ENCODE results near the gene CHEK2.
"Not testable (repeated sequence)": the region's sequence is repeated elsewhere in the genome, so short reads cannot be mapped to it uniquely, and the experiment has no call there.

CHEK2 gene

DNA sequence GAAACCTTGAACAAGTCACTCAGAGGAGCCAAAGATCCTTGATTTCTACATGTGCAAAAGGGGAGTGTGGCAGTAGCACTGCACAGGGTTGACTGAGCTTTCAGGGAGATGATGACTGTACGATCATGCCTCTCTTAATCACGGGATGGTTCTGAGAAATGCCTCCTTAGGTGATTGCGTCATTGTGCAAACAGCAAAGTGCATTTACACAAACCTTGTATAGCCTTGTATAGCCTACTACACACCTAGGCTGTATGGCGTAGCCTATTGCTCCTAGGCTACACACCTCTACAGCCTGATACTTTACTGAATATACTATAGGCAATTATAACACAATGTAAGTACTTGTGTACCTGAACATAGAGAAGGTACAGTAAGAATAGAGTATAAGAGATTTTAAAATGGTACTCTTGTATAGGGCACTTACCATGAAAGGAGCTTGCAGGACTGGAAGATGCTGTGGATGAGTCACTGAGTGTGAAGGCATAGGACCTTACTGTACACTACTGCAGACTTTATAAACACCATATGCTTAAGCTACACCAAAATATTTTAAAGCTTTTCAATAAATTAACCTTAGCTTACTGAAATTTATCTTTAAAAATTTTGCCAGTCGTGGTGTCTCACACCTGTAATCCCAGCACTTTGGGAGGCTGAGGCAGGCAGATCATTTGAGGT lies 60.7 kb downstream of the CHEK2 start:
- H3K4me3 Mint-ChIP-seq, result peak overlapping the region; percentile 62
- peaks cover 42% of the 10 kb centered on the region for H3K27me3 Mint-ChIP-seq
- H3K27ac Mint-ChIP-seq; H3K9me3 Mint-ChIP-seq (ENCODE audit: low read depth); H3K36me3 Mint-ChIP-seq; H3K4me1 Mint-ChIP-seq (ENCODE audit: low read depth): not testable (repeated sequence)

DNA sequence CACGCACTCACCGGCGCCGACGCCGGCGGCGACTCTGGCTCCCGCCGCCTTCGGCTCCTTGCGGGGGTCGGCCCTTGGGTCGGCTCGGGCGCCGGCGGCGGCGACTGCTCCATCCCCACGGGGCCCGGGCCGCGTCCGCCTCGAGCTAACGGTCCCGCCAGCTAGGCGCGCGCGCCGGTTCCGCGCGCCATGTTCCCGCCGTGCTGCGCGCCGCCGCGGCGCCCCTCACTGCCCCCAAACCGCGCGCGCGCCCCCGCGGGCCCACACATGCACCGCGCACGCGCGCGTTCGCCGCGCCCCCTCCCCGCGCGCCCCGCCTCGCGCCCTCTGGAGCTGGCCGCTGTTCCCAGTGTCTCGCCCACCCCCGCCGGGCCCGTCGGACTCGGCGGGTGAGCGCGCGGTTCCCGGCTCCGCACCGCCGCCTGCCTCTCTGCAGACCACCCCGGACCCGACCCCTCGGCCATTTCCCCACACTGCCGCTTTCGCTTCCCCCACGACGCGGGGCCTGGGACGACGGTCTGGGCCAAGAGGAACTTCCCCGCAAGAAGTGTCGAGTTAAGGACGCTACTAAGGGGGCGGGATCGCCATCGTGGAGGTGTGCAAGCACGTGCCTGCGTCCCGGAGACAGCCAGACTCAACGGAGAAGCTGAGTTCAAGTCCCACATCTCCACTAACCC lies 61.9 kb downstream of the CHEK2 start, which contains the start of gene TTC28:
Gene TTC28 (minus strand): TSS at position 230 of the 677 bp plus-strand sequence. CDS start 117 bp downstream, at position 113.
- H3K4me3 Mint-ChIP-seq, result peak within 1 kb of the TSS; percentile 85
- H3K4me1 Mint-ChIP-seq (ENCODE audit: low read depth), result peaks cover 12% of the 10 kb centered on the region
- H3K27ac Mint-ChIP-seq; H3K9me3 Mint-ChIP-seq (ENCODE audit: low read depth); H3K36me3 Mint-ChIP-seq: not testable (repeated sequence)
- peaks cover 40% of the 10 kb centered on the region for H3K27me3 Mint-ChIP-seq

DNA sequence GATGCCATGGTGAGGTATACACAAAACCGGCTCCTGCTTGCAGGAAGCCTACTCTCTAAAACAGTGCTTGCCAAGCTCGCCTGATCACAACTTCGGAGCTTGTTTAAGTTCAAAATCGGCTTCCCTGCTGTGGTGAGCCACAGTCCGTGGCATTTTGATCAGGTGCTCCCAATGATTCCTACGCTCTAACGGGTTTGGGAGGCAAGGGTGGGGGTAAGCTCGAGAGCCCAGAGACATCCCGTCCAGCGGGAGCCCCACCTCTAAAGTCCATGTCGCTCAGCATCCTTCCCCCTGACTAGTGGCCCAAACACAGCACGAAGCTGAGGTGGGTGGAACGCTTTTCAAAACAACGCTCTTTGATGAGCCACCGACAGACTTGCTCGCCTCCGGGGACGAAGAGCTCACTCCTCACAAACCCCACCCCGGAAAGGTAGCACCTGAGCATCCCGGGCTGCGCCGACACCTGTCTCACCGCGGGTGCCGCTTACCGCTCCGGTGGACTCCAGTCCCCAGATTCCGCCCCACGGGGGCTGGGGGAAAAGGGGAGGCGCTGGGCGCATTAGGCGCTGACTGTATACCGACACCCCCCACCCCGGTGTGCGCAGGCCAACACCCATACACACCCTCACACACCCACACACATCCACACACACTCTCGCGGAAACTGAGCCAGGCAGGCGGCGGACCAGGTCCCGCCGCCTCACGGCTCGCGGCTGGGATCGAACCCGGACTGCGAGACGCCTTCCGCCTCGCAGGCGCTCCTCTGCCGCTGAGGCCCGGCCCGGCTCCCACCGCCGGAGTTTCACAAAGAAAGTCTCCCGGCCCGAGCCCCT lies 62.6 kb downstream of the CHEK2 start:
- H3K9me3 Mint-ChIP-seq (ENCODE audit: low read depth); H3K36me3 Mint-ChIP-seq; H3K27ac Mint-ChIP-seq: not testable (repeated sequence)
- Mint-ChIP-seq H3K4me3 (peak overlapping the region; percentile 70), H3K27me3 (peaks cover 45% of the 10 kb centered on the region), H3K4me1 (ENCODE audit: low read depth) (peaks cover 18% of the 10 kb centered on the region)

DNA sequence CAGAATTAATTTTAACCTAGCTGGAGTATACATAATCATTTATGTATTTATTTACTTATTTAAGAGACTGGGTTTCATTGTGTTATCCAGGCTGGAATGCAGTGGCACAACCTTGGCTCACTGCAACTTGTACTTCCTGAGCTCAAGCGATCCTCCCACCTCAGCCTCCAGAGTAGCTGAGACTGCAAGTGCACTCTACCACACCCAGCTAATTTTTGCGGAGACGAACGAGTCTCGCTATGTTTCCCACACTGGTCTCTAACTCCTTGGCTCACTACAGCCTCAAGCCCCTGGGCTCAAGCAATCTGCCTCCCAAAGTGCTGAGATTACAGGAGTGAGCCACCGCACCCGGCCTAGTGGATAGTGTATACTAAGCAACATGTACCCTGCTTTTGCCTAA lies 63.5 kb downstream of the CHEK2 start:
- Mint-ChIP-seq H3K4me3 (peak overlapping the region; percentile 13), H3K27me3 (peaks cover 46% of the 10 kb centered on the region), H3K4me1 (ENCODE audit: low read depth) (peaks cover 25% of the 10 kb centered on the region)
- H3K36me3 Mint-ChIP-seq; H3K9me3 Mint-ChIP-seq (ENCODE audit: low read depth); H3K27ac Mint-ChIP-seq: not testable (repeated sequence)

DNA sequence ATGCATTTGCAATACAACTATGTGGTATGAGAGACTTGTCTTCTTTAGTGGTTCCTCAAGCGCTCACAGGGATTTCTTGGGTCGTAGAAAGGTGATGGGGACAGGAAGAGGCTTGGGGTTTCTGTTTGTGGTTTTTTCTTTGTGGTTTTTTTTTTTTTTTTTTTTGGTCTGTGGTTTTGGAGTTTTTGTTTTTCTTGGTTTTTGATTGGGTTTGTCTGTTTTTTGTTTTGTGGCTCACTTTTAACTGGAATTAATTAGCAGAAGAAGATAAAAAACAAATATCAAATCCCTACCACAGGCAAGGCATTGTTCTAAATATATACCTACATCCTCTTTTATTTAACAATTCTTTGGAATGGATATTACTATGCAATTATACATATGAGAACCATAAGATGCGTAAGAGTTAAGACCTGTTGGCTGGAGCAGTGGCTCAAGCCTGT lies 67.5 kb downstream of the CHEK2 start:
- no peaks in the 10 kb centered on the region for H3K9me3 Mint-ChIP-seq (ENCODE audit: low read depth)
- H3K27me3 Mint-ChIP-seq, result peaks cover 38% of the 10 kb centered on the region
- no peaks in the 10 kb centered on the region for H3K36me3 Mint-ChIP-seq
- peak overlapping the region; percentile 92 for H3K27ac Mint-ChIP-seq
- peak overlapping the region; percentile 40 for H3K4me3 Mint-ChIP-seq
- peaks cover 28% of the 10 kb centered on the region for H3K4me1 Mint-ChIP-seq (ENCODE audit: low read depth)

DNA sequence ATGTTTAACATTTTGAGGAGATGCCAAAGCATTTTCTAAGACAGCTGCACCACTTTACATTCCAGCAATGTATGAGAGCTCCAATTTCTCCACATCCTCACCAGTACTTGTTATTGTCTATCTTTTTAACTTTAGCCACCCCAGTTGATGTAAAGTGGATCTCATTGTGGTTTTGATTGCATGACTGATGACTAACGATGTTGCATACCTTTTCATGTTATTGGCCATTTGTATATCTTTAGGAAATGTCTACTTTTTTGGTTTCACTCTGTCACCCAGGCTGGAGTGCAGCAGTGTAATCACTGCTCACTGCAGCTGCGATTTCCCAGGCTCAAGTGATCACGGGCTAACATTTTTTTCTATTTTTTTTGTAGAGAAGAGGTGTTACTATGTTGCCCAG lies 70.9 kb downstream of the CHEK2 start:
- peaks cover 29% of the 10 kb centered on the region for H3K27me3 Mint-ChIP-seq
- no peak overlapping the region for H3K4me3 Mint-ChIP-seq
- peaks cover 25% of the 10 kb centered on the region for H3K4me1 Mint-ChIP-seq (ENCODE audit: low read depth)
- no peak overlapping the region for H3K27ac Mint-ChIP-seq
- no peaks in the 10 kb centered on the region for H3K9me3 Mint-ChIP-seq (ENCODE audit: low read depth)
- H3K36me3 Mint-ChIP-seq, result no peaks in the 10 kb centered on the region

DNA sequence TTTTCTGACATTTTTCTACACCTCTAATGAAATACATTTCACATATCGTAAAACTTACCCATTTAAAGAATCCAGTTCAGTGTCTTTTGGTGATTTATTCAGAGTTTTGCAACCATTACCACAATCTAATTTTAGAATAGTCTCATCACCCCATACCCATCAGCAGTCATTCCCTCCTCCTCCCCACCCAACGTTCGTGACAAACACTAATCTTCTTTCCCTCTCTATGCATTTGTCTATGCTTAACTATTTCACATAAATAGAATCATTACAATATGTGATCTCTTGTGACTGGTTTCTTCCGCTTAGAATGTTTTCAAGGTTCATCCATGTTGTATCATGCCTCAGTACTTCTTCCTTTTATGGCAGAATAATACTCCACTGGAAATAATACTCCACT lies 71.5 kb downstream of the CHEK2 start:
- H3K4me1 Mint-ChIP-seq (ENCODE audit: low read depth), result peaks cover 22% of the 10 kb centered on the region
- no peaks in the 10 kb centered on the region for H3K9me3 Mint-ChIP-seq (ENCODE audit: low read depth)
- H3K36me3 Mint-ChIP-seq, result no peaks in the 10 kb centered on the region
- H3K4me3 Mint-ChIP-seq, result no peak overlapping the region
- H3K27ac Mint-ChIP-seq, result no peak overlapping the region
- peaks cover 27% of the 10 kb centered on the region for H3K27me3 Mint-ChIP-seq

DNA sequence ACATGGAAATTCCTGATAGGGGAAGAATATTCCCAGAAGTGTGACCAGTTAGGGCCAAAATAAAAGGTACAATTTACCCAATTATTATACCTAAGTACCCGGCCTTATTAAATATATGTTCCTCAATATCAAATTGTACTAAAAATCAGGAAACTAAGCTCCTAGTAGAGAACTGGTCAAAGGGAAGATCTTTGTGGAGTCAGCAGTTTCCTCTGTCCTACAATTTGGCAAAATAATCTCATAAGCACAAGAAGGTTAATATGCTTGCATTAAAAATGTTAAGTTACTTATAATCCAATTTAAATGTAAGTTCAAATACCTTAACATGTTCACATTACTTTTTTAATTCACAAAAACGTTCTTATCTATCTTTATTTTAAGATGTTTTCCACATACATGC lies 72.2 kb downstream of the CHEK2 start:
- Mint-ChIP-seq H3K27me3 (peaks cover 21% of the 10 kb centered on the region), H3K4me1 (ENCODE audit: low read depth) (peaks cover 16% of the 10 kb centered on the region), H3K36me3 (no peaks in the 10 kb centered on the region), H3K4me3 (no peak overlapping the region), H3K27ac (no peak overlapping the region), H3K9me3 (ENCODE audit: low read depth) (no peaks in the 10 kb centered on the region)

DNA sequence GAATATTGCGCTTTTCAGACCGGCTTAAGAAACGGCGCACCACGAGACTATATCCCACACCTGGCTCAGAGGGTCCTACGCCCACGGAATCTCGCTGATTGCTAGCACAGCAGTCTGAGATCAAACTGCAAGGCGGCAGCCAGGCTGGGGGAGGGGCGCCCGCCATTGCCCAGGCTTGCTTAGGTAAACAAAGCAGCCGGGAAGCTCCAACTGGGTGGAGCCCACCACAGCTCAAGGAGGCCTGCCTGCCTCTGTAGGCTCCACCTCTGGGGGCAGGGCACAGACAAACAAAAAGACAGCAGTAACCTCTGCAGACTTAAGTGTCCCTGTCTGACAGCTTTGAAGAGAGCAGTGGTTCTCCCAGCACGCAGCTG lies 78.1 kb downstream of the CHEK2 start:
- not testable (repeated sequence) for H3K36me3 Mint-ChIP-seq; H3K4me3 Mint-ChIP-seq; H3K4me1 Mint-ChIP-seq (ENCODE audit: low read depth); H3K9me3 Mint-ChIP-seq (ENCODE audit: low read depth); H3K27ac Mint-ChIP-seq
- H3K27me3 Mint-ChIP-seq, result peaks cover 12% of the 10 kb centered on the region

DNA sequence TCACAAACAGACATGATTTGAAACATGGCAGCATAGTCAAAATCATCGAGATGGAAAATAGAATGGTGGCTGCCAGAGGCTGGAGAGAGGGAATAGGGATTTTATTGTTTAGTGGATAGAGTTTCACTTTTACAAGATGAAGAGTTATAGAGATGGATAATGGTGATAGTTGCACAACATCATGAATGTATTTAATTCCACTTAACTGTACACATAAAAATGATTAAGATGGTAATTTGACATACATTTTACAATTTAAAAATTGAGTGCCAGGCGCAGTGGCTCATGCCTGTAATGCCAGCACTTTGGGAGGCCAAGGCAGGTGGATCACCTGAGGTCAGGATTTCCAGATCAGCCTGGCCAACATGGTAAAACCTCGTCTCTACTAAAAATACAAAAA lies 83.2 kb downstream of the CHEK2 start:
- Mint-ChIP-seq H3K36me3 (no peaks in the 10 kb centered on the region), H3K9me3 (ENCODE audit: low read depth) (no peaks in the 10 kb centered on the region), H3K27ac (no peak overlapping the region), H3K4me1 (ENCODE audit: low read depth) (no peaks in the 10 kb centered on the region), H3K27me3 (peaks cover 32% of the 10 kb centered on the region), H3K4me3 (no peak overlapping the region)

DNA sequence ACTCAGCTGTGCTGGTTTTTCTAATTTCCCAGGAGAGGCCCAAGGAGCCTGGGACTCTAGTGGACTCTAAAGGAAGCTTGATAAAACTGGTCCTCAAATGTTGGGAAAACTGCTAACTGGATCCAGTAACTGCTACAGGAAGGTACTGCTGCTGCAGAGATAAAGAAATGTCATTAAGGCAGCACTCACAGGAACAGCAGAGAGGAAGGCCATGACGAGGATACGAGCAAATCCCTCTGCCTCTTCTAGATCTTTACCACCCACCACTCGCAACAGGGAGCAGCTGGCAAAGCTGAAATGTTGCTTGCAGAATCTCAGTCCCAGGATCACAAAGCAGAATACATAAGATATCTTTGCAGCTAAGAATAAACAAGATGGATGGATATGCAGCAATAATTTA lies 85.4 kb downstream of the CHEK2 start:
- H3K9me3 Mint-ChIP-seq (ENCODE audit: low read depth), result peaks cover 3% of the 10 kb centered on the region
- no peaks in the 10 kb centered on the region for H3K4me1 Mint-ChIP-seq (ENCODE audit: low read depth)
- H3K4me3 Mint-ChIP-seq, result no peak overlapping the region
- H3K36me3 Mint-ChIP-seq, result peaks cover 3% of the 10 kb centered on the region
- H3K27ac Mint-ChIP-seq, result no peak overlapping the region
- H3K27me3 Mint-ChIP-seq, result peaks cover 38% of the 10 kb centered on the region

DNA sequence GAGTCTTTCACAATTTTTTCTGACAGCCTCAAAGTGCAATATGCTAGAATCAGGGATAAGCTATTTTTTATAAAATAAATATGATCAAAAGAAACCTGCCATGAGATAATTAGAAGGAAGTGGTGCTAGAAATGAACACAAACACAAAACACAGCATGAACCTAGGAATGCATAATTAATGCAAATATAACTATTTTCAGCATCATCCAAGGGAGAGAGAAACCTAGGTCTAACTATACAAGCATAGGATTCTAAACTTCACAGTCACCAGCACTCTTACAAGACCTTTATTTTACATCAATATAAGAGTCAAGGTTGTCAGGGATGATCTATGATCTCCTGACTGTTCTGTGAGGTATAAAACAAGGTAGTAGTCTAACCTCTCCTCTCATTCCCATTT lies 91.2 kb downstream of the CHEK2 start:
- peaks cover 3% of the 10 kb centered on the region for H3K9me3 Mint-ChIP-seq (ENCODE audit: low read depth)
- H3K4me1 Mint-ChIP-seq (ENCODE audit: low read depth), result no peaks in the 10 kb centered on the region

DNA sequence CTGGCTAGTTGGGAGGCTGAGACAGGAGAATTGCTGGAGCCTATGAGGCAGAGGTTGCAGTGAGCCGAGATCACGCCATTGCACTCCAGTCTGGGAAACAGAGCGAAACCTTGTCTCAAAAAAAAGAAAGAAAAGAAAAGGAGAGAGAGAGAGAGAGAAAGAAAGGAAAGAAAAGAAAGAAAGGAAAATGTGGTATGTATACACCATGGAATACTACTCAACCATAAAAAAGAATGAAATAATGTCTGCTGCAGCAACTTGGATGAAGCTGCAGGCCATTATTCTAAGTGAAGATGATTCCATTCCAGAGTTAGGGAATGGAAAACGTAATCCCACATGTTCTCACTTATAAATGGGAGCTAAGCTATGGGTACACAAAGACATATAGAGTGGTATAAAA lies 92.8 kb downstream of the CHEK2 start:
- Mint-ChIP-seq H3K36me3 (peaks cover 3% of the 10 kb centered on the region), H3K27ac (no peak overlapping the region), H3K9me3 (ENCODE audit: low read depth) (peaks cover 3% of the 10 kb centered on the region), H3K4me1 (ENCODE audit: low read depth) (no peaks in the 10 kb centered on the region), H3K27me3 (peaks cover 49% of the 10 kb centered on the region), H3K4me3 (no peak overlapping the region)

More for the DNA sequence above, 91.2 kb downstream of the CHEK2 start:
- Mint-ChIP-seq H3K4me3 (no peak overlapping the region), H3K36me3 (peaks cover 3% of the 10 kb centered on the region), H3K27ac (no peak overlapping the region), H3K27me3 (peaks cover 53% of the 10 kb centered on the region)

DNA sequence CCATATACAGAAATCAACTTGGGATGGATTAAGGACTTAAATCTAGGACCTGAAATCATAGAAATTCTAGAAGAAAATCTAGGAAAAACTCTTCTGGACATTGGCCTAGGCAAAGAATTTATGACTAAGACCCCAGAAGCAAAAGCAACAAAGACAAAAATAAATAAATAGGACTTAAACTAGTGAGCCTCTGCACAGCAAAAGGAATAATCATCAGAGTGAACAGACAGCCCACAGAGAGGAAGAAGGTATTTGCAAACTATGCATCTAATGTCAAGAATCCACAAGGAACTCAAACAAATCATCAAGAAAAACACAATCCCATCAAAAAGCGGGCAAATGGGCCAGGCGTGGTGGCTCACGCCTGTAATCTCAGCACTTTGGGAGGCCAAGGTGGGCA lies 94.4 kb downstream of the CHEK2 start:
- no peaks in the 10 kb centered on the region for H3K4me1 Mint-ChIP-seq (ENCODE audit: low read depth)
- no peak overlapping the region for H3K27ac Mint-ChIP-seq
- H3K9me3 Mint-ChIP-seq (ENCODE audit: low read depth), result no peaks in the 10 kb centered on the region
- H3K4me3 Mint-ChIP-seq, result no peak overlapping the region
- no peaks in the 10 kb centered on the region for H3K36me3 Mint-ChIP-seq
- peaks cover 43% of the 10 kb centered on the region for H3K27me3 Mint-ChIP-seq

DNA sequence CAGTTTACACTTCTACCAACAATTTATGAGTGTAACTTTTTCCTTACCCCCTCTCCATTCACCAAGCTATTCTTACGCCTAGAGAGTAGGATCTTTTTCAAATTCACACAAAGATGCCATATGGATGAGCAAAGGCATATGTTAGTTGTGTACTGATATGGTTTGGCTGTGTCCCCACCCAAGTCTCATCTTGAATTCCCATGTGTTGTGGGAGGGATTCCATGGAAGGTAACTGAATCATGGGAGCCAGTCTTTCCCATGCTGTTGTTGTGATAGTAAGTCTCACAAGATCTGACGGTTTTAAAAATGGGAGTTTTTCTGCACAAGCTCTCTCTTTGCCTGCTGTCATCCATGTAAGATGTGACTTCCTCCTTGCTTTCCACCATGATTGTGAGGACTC lies 102.3 kb downstream of the CHEK2 start:
- no peak overlapping the region for H3K27ac Mint-ChIP-seq
- no peaks in the 10 kb centered on the region for H3K9me3 Mint-ChIP-seq (ENCODE audit: low read depth)
- H3K4me1 Mint-ChIP-seq (ENCODE audit: low read depth), result no peaks in the 10 kb centered on the region
- peaks cover 27% of the 10 kb centered on the region for H3K27me3 Mint-ChIP-seq
- H3K36me3 Mint-ChIP-seq, result no peaks in the 10 kb centered on the region
- no peak overlapping the region for H3K4me3 Mint-ChIP-seq

Measured in activated naive CD8-positive, alpha-beta T cell (primary cell).